Measurements from ENCODE around the gene EFCAB13.

Gene EFCAB13, protein sequence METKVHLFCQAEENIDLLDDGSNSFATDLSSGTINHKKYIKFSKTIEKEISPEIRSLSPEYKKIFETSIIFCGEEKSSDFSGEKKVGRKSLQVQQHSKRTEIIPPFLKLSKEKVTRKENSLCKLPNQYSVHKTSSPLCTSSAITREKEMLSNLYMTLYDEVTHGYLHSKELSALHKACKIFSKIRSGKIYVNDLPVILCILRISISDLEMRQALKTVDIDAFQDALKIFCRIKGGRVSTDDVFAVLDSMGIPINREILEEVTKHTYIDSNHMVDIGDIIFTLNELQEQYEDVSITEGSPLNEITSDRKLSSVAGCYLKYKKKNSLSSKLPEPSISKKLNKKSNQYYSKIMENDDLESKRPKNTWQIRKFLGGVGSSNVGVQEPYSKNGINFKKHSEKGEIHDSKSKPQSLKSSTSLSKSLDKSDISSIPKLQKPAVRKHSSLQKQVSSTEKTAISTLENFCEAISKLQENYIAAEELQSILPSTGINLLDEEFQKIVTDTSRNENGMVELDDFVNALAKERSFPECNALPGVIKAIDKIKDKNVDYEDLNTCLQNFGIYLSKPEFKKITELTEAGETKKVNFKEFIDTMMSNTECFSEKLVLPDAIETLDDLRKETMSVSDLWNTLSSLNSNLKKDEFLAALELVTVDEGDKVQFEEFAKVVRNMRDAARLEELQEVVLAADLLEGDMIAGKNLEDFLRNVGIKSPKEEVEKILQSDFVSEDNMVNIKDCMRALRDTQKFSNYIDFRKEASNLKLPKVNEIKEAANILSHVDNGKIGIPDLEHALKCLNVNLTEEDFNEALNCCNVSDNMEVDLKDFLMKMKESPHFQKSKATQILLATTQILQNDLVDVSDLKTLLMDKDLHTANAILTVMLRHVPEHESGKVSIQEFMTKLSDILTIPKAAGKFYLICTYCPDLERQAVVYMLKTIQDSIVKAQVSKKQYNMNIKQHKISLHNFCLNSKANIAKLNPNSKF

GRCh38 chr17:47323382-47324223, at the start of gene EFCAB13:
Gene EFCAB13, plus strand, starts transcription at chr17:47323955. Its CDS starts 4,399 bp downstream, at chr17:47328354.
- peak; percentile 26 for DNase-seq (ENCODE audit: low read depth, low spot score)

GRCh38 chr17:47274319-47275069, 49.3 kb upstream of the EFCAB13 start:
- no peak for DNase-seq (ENCODE audit: low read depth, low spot score)

DNA sequence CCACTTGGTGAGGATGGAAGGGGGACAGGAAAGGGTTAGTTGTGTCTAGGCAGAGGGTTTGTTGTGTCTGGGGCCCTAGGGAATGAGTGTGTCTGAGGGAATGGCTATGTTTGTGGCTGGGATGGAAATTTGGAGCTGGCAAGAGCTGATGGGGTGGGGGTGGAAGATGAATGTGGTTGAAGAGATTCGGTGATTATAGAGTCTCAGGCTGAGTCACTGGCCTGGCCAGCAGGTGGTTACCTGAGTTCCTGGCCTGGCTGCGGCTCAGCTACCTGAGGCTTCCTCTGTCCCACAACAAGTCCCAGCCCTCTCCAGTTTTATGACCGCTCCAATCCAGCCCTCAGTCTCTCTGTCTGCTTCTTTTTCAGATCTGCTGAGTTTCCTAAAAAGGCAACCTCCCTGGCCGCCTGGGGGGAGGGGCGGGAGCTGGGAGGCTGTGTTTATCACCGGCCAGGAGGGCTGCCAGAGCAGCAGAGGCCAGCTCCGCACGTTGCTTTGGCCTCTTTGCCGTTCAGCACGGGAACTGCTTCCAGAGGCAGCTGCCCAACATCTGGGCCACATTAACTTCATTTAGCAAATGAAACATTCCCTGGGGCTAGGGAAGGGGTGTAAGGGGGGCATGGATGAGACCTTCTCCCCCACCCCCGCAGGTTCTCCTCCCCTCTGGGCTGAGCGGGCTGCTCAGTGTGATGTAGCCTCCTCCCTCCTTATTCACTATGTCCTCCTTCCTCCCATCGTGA, 48.3 kb upstream of the EFCAB13 start:
- DNase-seq (ENCODE audit: low read depth, low spot score): no peak

- no peak for DNase-seq (ENCODE audit: low read depth, low spot score)
Measured at GRCh38 chr17:47276444-47276843, 47.3 kb upstream of the EFCAB13 start.

DNA sequence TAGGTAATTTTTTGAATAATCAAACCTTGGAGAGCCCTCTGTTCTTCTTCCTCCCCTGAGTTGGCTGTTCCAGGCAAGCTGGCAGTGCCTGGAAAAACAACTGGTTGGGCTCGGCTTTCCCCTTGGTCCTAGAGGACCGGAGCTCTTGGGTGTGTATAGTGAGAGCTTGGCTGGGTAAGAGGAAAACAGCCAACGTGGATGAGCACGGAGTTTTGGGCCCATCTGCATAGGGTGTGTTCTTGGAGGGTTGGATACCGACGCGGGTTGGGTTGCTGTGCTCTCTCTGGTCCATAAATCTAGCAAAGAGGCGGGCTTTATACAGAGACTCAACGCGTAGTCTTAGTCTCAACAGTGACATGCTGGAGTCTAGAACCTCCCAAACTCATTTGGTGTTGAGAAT, 46.9 kb upstream of the EFCAB13 start:
- no peak for DNase-seq (ENCODE audit: low read depth, low spot score)

GRCh38 chr17:47277921-47278320, 45.8 kb upstream of the EFCAB13 start:
- DNase-seq (ENCODE audit: low read depth, low spot score): no peak

DNA sequence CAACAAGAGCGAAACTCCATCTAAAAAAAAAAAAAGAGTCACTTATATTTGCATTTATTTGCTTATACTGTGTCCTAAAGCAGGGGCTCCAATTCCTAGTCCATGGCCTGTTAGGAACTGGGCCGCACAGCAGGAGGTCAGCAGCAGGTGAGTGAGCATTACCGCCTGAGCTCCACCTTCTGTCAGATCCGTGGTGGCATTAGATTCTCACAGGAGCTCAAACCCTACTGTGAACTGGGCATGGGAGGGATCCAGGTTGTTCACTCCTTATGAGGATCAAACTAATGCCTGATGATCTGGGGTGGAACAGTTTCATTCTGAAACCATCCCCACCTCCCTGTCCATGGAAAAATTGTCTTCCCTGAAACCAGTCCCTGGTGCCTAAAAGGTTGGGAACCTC, 45.2 kb upstream of the EFCAB13 start:
- no peak for DNase-seq (ENCODE audit: low read depth, low spot score)

DNA sequence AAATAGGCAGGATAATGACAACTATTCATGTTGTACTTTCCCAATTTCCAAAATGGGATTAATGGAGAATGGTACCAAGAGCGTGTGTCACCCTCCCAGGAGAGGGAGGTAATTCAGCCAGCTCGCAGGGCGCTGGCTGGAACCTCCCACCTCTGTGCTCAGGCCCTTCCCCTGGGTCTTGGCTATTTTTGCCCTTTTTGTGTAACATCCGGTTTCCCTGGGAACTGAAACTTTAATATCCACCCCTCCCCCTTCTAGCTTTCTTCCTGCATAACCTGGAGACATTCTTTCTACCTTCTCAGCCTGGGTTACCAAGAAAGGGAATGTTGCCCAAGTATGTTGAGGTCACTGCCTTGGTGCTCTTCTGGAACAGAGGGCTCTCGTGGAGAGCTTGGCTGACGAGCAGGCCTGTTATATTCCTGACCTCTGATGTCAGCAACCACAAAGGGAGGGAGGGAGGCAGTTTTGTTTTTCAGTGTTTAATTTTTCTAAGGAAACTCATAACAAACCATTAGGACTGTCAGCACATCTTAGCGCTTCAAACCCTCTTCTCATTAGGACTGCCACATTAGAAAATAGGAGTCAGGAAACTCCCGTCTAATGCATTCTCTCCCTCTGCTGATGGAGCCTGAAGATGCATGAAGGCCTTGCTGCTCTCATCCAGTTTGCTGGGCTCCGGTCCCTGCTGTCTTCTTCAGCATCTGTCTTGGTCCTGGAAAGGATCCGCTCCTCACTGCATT, 44.5 kb upstream of the EFCAB13 start:
- no peak for DNase-seq (ENCODE audit: low read depth, low spot score)

DNA sequence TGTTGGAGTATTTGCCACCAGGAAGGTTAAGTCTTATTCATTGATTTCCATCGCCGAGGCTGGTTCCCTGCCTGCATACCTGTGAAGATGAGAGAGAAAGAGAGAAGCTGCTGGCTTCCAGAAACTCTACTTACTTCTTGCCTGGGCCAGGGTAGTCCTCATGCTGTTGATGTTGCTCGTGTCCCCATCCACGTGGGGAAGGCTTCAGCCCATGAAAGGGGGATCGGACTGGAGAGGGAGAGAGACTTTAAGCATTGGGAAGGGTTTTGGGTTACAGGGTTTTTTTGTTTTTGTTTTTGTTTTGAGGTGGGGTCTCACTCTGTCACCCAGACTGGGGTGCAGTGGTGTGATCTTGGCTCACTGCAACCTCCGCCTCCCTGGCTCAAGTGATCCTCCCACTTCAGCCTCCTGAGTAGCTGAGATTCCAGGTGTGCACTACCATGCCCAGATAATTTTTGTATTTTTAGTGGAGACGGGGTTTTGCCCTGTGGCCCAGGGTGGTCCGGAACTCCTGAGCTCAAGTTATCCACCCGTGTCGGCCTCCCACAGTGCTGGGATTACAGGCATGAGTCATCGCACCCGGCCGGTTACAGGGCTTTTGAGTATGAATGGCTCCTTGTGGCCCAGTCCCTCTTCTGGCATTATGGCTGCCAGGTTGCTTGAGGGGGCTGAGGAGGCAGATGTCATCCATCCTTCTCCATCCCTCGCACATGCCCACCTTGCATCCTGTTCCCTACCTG, 43.5 kb upstream of the EFCAB13 start:
- no peak for DNase-seq (ENCODE audit: low read depth, low spot score)

DNA sequence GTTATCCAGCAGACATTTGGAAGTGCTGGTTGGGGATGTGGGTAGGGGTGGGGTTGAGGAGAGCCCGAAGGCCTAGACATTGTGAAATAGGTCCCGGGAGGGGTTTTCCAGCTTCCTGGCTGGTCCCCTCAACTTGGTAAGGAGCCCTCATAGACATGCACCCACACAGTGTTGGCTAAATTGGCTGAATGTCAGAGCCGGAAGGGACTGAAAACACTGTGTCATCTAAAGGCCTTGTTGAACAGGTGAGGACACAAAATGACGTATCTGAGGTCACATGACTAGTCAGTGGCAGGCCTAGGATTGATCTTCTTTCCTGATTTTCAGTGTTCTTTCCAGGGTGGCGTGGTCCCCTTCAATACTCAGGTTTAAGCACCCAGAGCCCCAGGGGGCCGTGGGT, 42.5 kb upstream of the EFCAB13 start:
- DNase-seq (ENCODE audit: low read depth, low spot score): no peak

DNA sequence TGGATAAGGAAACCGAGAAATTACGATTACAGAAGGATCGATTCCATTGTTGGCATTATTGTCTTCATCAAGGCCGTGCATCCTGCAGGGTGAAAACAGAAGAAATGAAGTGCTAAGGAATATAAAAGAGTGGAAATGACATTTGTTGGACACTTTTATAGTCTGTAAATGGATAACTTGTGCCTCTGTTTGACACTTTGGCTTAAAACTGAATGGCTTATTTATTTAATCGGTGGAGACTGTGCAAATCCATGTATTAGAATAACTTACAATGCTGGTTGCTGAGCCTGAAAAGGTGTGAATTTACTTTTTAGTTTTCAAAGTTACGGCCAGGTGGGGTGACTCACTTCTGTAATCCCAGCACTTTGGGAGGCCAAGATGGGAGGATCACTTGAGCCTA, 38.8 kb upstream of the EFCAB13 start:
- DNase-seq (ENCODE audit: low read depth, low spot score): no peak

GRCh38 chr17:47286198-47286914, 37.4 kb upstream of the EFCAB13 start:
- DNase-seq (ENCODE audit: low read depth, low spot score): no peak

GRCh38 chr17:47287068-47287467, 36.7 kb upstream of the EFCAB13 start:
- no peak for DNase-seq (ENCODE audit: low read depth, low spot score)

- DNase-seq (ENCODE audit: low read depth, low spot score): no peak
Measured at GRCh38 chr17:47287639-47288038, 36.1 kb upstream of the EFCAB13 start.

DNA sequence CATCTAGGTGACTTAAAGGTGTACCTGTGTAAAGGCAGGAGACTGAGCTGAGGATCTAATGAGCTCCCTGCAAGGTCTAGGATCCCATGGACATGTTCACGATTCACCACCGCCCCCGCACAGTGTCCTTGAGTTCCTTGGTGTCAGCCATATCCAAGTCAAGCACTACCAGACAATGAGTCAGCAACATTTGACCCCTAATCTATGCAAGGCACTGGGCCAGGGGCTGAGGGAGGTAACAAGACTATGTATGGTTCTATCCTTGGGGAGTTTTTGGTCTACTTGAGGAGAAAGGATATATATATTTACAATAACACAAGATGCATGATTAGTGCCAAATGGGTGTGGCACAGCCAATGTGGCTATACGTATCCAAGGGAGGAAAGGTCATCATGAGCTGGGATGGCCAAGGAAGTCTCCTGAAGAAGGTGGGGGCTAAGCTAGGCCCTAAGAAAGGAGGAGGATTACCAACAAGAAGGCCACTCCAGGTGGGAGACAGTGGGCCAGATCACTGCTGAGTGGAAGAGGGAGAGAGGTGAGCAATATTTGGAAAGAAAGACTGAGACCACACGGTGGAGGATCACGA, 35.1 kb upstream of the EFCAB13 start:
- no peak for DNase-seq (ENCODE audit: low read depth, low spot score)

- no peak for DNase-seq (ENCODE audit: low read depth, low spot score)
Measured at GRCh38 chr17:47289302-47289701, 34.5 kb upstream of the EFCAB13 start.

DNA sequence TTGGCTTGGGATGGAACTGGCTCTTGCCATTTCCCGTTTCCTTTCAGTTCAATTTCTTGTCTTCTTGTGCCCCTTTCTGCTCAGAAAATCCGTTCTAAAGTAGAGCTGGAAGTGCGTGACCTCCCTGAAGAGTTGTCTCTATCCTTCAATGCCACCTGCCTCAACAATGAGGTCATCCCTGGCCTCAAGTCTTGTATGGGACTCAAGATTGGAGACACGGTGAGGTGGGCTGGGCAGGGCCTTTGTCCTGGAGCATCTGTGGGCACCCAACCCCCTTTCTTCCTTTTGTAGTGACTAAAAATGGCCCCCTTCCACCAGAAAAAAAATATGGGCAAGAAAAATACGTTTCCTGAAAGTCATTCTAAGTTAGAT, 32.9 kb upstream of the EFCAB13 start:
- no peak for DNase-seq (ENCODE audit: low read depth, low spot score)
